Measurements from ENCODE around the gene TSPEAR. TPM values are rescaled to one million over a fixed set of nuclear protein-coding genes. Genes with fewer than 3 reads are reported as not detected.

Gene TSPEAR
- total and polyA plus RNA-seq, 3 donors from 2014 or later = 0.53 to 0.62 (median 0.55) TPM

DNA sequence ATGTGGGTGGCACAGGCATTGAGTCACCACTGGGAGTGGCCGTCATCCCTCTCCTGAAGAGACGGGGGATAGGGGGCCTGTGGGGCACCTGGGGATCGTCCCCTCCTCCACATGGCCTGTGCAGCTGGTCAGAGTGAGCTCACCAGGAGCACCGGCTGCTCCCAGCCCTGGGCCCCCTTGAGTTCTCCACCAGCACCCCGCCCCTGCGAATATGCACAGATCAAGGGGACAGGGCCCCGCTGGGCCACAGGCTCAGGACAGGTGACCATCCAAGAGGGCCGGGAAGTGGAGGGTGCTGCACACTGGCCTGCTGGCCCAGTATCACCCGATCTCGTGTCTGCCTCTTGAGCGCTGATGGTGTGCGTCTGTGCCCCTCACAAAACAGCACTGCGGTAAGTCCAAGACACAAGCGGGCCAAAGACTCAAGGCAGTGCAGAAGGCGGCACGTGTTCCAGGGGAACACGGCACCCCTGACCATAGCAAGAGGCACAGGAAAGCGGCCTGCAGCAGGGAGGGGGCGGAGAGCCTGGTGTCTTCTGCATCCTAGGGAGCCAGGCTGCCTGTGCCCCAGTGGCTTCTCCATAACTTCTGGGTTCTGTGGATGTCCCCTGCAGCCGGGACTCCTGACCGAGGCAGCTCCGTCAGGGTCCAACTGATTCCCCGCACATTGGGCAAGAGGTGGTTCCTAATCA lies 18.1 kb upstream of the TSPEAR start:
- no peak for TF ChIP-seq POLR2A (IDR thresholded peaks at IDR 0.05)
- TF ChIP-seq, protein P1, sequence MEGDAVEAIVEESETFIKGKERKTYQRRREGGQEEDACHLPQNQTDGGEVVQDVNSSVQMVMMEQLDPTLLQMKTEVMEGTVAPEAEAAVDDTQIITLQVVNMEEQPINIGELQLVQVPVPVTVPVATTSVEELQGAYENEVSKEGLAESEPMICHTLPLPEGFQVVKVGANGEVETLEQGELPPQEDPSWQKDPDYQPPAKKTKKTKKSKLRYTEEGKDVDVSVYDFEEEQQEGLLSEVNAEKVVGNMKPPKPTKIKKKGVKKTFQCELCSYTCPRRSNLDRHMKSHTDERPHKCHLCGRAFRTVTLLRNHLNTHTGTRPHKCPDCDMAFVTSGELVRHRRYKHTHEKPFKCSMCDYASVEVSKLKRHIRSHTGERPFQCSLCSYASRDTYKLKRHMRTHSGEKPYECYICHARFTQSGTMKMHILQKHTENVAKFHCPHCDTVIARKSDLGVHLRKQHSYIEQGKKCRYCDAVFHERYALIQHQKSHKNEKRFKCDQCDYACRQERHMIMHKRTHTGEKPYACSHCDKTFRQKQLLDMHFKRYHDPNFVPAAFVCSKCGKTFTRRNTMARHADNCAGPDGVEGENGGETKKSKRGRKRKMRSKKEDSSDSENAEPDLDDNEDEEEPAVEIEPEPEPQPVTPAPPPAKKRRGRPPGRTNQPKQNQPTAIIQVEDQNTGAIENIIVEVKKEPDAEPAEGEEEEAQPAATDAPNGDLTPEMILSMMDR (IDR thresholded peaks at IDR 0.05) = no peak
- H3K27me3 ChIP-seq = no peaks in the 10 kb centered on the region
- no peak for DNase-seq
- no peak overlapping the region for H3K4me3 ChIP-seq
- H3K4me1 ChIP-seq = no peaks in the 10 kb centered on the region
- 75 to 87% methylated on average over 3 to 23 of the region's 23 CpGs for WGBS, 2 donors
- intact Hi-C loops (cut with DNase I; ENCODE audit: low total_unique reads) = no loop called here
- H3K36me3 ChIP-seq (ENCODE audit: low read depth, missing control alignments) = no peaks in the 10 kb centered on the region
- no peaks in the 10 kb centered on the region for H3K9me3 ChIP-seq
- H3K27ac ChIP-seq = no peak overlapping the region

DNA sequence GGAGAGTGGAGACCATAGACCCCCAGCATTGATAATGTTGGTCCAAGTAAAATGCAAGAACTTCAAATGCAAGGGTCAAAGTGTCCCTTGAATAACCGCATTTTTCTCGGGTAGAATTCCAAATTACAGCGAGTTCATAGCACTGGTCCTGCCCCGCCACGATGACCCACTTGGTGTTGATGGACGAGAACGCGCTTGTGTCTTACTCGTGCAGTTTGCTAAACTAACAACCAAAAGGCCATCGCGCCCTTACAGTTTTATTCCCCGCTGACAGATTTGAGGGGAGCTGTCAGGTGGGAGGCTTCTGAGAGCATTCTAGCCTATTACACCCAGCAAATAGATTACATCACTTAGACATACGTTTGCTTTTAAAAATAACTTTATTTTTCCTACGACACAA lies 17.3 kb upstream of the TSPEAR start:
- H3K27ac ChIP-seq = no peak overlapping the region
- H3K9me3 ChIP-seq = no peaks in the 10 kb centered on the region
- DNase-seq = no peak
- H3K36me3 ChIP-seq (ENCODE audit: low read depth, missing control alignments) = no peaks in the 10 kb centered on the region
- TF ChIP-seq, protein P1 (IDR thresholded peaks at IDR 0.05) = no peak
- no peak for TF ChIP-seq POLR2A (IDR thresholded peaks at IDR 0.05)
- H3K27me3 ChIP-seq = no peaks in the 10 kb centered on the region
- WGBS, 2 donors = 86 to 92% methylated on average over 14 of the region's 14 CpGs
- no peak overlapping the region for H3K4me3 ChIP-seq
- peaks cover 4% of the 10 kb centered on the region for H3K4me1 ChIP-seq
- intact Hi-C loops (cut with DNase I; ENCODE audit: low total_unique reads) = no loop called here

DNA sequence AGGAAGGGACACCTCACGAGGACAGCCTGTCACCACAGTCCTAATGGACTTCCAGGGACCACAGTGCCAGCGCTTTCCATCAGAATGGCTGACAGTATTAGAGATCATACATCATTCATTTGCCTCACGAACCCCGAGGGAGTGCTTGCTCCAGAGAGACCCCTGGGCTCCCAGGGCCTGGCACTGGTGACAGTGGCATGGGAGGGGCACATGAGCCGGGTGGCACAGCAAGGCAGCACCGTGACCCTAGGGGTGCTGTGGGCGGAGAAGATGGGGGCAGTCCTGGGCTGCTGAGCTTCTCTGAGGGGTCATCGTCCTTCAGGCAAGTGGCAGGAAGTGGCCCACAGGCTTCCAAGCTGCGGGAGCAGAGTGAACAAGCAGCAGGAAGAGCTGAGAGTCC lies 16.4 kb upstream of the TSPEAR start:
- Histone ChIP-seq H3K9me3 (no peaks in the 10 kb centered on the region), H3K27me3 (no peaks in the 10 kb centered on the region), H3K36me3 (ENCODE audit: low read depth, missing control alignments) (no peaks in the 10 kb centered on the region), H3K27ac (no peak overlapping the region), H3K4me1 (peaks cover 12% of the 10 kb centered on the region), H3K4me3 (no peak overlapping the region)
- TF ChIP-seq, protein P1 (IDR thresholded peaks at IDR 0.05) = no peak
- TF ChIP-seq POLR2A (IDR thresholded peaks at IDR 0.05) = no peak
- DNase-seq = no peak
- intact Hi-C loops (cut with DNase I; ENCODE audit: low total_unique reads) = no loop called here
- 77 to 79% methylated on average over 9 of the region's 9 CpGs for WGBS, 2 donors

DNA sequence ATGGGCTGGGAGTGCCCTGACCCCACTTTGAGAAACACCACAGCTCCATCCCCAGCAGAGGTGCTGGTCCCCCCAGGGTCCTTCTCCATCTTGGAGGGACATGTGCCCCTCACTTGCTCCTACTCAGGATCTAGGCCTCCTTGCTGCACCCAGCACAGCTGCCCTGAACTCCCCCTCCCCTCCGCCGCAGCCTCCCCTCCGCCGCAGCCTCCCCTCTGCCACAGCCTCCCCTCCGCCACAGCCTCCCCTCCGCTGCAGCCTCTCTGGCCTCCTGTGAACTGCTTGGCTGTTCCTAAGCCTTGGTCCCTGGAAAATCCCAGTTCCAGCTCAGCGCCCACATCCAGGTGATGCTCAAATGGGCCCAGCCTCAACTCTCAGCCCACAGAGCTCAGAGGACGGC lies 15.9 kb upstream of the TSPEAR start:
- 94 to 97% methylated on average over 8 of the region's 8 CpGs for WGBS, 2 donors
- H3K4me1 ChIP-seq = peaks cover 12% of the 10 kb centered on the region
- intact Hi-C loops (cut with DNase I; ENCODE audit: low total_unique reads) = no loop called here
- DNase-seq = no peak
- no peak overlapping the region for H3K27ac ChIP-seq
- no peaks in the 10 kb centered on the region for H3K27me3 ChIP-seq
- TF ChIP-seq, protein P1 (IDR thresholded peaks at IDR 0.05) = no peak
- TF ChIP-seq POLR2A (IDR thresholded peaks at IDR 0.05) = no peak
- H3K4me3 ChIP-seq = no peak overlapping the region
- H3K9me3 ChIP-seq = no peaks in the 10 kb centered on the region
- no peaks in the 10 kb centered on the region for H3K36me3 ChIP-seq (ENCODE audit: low read depth, missing control alignments)

DNA sequence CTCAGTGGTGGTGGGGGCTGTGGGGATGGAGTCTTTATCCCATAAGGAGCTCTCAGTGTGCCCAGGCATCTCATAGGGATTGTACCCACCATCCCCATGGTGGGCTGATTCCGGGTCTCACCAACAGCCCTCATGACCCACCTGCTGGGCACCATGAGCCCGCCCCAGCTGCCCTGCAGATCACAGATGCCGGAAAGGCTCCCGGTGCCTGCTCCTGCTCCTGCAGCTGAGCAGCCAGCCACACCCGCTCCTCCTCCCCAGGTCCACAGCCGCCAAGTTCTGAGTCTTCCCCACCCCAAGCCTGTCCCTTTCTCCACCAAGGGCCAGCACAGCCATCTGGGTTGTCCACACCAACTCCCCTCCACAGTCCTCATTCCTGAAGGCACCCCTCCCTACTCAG lies 15.5 kb upstream of the TSPEAR start:
- no peak for TF ChIP-seq POLR2A (IDR thresholded peaks at IDR 0.05)
- TF ChIP-seq, protein P1 (IDR thresholded peaks at IDR 0.05) = no peak
- intact Hi-C loops (cut with DNase I; ENCODE audit: low total_unique reads) = no loop called here
- no peak overlapping the region for H3K27ac ChIP-seq
- WGBS, 2 donors = 85 to 88% methylated on average over 6 of the region's 6 CpGs
- H3K9me3 ChIP-seq = no peaks in the 10 kb centered on the region
- no peak for DNase-seq
- peaks cover 12% of the 10 kb centered on the region for H3K4me1 ChIP-seq
- H3K27me3 ChIP-seq = no peaks in the 10 kb centered on the region
- H3K4me3 ChIP-seq = no peak overlapping the region
- H3K36me3 ChIP-seq (ENCODE audit: low read depth, missing control alignments) = no peaks in the 10 kb centered on the region

All from testis (tissue), 3 donors.